CD1c-positive myeloid dendritic cell (primary cell): Measurements from ENCODE around the gene C11orf65.
A peak's percentile ranks its signal among the peaks of the same experiment; 100 is the strongest.

ENCODE experiments used
- DNase-seq: peaks from one replicate; pipeline ENCODE4 v3.0.0-alpha.2; 2016; ENCODE audit errors: extremely low spot score

The C11orf65 gene

DNA sequence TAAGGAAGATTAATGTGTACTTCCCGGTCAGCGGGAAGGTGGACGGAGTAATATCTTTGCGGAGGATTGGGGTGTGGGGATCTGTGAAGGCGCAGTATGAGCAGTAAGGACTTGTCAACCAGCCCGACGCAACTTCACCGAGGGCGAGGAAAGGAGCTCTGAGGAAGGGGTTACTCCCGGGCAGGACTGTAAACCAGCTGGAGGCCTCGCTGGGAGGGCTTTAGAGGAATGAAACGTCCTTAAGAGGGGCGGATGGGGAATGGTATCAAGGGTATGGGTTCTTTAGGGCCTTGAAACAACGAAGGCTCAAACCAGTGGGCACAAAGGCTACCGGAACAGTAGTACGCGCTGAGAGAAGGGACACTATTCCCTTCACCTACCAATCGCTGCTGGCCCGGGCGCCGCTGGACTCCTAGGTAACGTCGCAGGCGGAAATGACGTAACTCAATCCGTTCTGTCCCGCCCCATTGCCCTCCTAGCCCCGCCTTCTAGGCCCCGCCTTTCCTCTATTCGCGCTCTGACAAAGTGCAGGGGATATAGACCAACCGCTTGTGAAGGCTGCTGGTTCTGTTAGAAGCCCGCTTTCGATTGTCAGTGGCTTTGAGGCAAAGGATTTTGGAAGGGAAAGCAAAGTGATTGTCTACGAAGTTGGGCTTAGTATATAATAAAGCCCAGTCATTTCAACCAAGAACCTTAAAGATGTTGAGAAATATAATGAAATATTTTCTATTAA, at the start of gene C11orf65:
Gene C11orf65, minus strand, starts transcription at position 439 of the 733 bp plus-strand sequence. CDS start 5,970 bp downstream, outside the sequence.
- DNase-seq, result peak; percentile 98

DNA sequence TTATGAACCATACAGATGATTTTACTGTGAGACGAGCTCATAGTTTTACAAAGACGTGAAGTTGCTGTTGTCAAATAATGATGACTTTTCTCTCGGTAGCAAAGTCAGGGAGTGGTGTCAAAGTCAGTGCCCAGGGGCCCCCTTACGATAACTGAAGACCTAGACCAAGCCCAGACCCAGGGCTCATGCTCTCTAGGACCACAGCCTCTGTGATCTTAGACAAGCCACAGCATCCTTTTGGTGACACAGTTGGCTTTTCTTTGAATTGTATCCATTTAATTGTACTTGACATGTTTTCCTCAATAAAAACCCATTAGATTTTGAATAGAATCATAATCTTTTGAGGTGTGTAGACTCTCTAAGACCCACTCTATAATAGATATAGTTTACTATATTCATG, 48.8 kb upstream of the C11orf65 start:
- DNase-seq, result no peak

DNA sequence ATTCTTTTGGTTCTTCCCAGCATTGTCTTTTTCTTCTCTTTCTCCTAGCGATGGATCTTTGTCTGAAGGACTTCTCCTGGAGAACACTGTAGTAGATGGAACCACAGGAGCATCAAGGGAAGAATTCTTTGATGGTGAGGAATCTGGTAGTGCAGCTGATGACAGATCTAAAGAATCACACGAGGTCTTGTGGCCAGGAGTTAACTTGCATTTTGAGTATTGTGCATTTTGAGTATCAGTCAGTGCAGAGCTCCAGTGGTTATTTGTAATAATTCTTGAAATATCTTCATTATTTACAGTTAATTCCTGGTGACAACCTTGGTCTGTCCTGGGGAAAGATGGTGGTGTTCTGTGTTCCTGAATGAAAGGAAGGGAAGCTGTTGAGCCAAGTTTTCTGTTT, 45.4 kb upstream of the C11orf65 start:
- DNase-seq, result no peak

GRCh38 chr11:108511851-108512474, 44.6 kb upstream of the C11orf65 start:
- no peak for DNase-seq

DNA sequence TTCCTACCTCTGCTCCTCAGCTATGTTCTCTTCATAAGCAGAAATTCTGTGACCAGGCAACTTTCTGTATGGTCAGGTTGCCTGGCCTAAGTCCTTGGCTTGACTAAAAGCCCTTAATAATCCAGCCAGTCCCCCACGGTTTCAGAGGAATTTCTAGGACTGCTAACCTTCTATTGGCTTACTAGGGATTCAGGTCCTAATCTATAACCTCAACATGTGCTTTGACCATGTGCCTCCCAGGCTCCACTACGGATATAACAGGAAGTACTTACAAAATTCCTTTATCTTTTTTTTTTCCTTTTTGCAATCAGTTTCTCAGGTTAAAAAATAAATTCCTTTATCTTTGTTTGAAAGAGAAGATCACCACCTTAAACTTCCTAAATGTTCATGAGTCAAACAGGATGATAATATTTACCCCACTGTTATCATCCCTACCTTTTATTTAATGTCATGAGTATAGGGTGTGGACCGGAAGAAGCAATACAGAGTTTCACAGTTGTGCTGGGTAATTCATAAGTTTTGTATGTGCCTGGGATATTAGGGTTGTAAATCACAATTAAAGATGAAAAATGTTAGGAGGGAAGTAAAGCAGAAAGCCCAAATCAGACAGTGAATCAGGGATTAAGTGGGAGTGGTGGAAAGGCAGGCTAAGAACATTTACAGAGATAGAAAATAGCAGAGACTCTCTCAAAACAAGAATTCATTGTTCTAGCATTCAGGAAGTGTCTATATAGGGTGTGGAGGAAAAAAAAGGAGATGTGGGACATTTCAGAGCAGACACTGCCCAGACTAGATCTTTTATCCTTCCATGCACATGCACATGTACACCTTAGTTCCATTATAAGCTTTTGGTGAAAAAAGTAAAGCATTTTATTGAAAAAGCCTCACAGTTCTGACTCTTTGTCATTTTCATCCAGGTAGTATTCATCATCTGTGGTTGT, 41.6 kb upstream of the C11orf65 start:
- DNase-seq, result no peak

- no peak for DNase-seq
Observed at GRCh38 chr11:108501396-108501795, 34.1 kb upstream of the C11orf65 start.

GRCh38 chr11:108500721-108501120, 33.4 kb upstream of the C11orf65 start:
- DNase-seq, result no peak

GRCh38 chr11:108500169-108500568, 32.8 kb upstream of the C11orf65 start:
- DNase-seq, result no peak

GRCh38 chr11:108498816-108499408, 31.6 kb upstream of the C11orf65 start:
- DNase-seq, result no peak

DNA sequence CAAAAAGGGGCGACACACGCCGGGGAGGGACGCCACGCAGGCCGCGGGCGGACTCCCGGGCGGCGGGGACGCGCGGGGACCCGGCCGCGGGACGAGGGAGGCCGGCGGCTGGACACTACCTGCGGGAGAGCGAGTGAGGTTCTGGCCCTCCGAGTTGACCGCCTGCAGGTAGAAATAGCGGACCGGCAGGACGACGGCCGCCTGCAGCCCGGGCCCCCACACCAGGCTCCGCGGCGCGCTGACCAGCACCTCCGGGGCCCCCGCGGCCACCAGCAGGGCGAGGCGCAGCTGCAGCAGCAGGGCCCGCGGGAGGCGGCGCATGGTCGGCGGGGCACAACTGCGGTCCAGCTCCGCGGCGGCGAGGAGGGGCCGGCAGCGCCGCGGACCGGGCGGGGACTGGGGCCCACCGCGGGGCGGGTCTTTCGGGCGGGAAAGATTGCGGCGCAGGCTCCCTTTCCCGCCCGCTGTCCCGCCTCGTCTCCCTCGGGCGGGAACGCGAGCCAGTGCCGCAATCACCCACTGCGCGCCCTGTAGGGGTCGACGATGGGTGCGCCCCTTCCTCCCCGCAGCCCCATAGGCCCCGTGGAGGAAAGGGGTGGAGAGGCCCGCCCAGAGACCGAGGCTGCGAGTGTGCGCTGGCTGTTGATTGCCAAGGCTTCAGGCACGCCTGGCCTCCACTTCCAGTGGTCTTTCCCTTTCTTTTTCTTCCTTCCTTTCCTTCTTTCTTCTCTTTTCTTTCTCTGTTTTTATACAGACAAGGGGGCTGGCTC, 30.9 kb upstream of the C11orf65 start, which contains the start of gene POGLUT3:
Gene POGLUT3, minus strand, starts transcription at position 339 of the 770 bp plus-strand sequence. Its CDS starts 18 bp downstream, at position 321.
- peak; percentile 57 for DNase-seq

DNA sequence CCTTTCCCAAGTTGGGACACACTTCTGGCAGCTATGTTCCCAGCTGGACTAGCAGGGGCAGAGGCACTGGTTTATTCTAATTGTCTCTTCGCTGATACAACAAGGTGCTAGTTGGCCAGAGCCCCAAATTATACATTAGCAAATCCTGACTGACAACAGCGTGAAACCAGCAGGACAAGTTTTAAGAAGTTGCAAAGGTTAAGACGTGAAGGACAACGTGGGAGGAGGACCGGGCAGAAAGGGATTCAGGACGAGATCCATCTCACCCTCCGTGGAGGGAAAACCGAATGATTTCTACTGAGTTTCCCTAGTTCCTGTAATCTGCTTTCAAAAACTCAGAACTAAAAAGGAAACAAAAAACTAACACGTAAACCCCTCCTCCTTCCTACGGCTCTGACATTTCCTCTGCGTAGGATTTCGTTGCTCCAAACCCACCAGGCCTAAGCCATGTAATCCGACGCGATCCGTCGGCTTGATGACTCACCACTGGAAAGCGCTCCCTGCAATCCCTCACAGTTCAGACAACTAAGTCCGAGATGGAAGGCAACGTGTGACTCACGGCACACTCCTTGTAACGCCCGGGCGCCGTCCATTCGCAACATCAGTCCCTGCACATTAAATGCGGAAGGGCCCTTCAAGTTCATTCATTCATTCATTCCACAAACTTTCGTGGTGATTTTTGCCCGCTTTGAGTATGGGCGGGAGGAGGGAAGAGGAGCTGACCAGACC, 30.2 kb upstream of the C11orf65 start:
- peak; percentile 97 for DNase-seq

GRCh38 chr11:108496643-108497256, 29.4 kb upstream of the C11orf65 start:
- no peak for DNase-seq

- DNase-seq, result no peak
Observed at GRCh38 chr11:108495326-108495725, 28.0 kb upstream of the C11orf65 start.

DNA sequence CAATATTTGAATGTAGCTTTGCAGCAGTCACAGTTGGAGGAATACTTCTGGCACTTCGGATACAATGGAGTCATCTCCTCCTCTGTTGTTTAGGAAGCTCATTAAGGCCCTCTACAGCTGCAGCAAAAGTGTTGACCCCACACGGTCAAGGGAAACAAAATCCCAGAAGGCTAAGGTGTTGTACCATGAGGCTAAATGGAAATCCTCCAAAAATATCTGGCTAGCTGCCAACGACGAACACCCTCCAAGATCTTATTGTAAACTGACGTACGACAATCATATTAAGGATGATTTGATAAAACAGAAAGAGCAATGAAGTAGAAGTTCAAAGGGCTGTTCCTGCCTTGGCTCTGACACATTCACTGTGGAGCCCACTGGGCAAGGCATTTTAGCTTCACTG, 26.9 kb upstream of the C11orf65 start:
- DNase-seq, result no peak

GRCh38 chr11:108491936-108492335, 24.6 kb upstream of the C11orf65 start:
- no peak for DNase-seq

DNA sequence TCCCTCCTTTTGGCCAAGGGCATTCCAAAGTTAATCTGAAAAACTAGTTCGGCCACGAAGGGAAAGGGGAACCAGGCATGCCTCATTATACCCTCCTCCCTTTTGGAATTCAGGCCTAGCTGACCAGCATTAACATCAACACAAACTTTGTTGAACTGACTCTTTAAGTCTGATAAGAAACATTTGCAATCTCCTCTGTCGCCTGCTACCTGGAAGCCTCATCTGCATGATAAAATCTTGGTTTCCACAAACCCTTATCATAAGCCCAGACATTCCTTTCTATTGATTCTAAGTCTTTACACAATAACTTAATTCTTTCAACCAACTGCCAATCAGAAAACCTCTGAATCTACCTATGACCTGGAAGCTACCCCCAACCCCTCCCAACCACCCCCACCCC, 19.5 kb upstream of the C11orf65 start:
- no peak for DNase-seq

DNA sequence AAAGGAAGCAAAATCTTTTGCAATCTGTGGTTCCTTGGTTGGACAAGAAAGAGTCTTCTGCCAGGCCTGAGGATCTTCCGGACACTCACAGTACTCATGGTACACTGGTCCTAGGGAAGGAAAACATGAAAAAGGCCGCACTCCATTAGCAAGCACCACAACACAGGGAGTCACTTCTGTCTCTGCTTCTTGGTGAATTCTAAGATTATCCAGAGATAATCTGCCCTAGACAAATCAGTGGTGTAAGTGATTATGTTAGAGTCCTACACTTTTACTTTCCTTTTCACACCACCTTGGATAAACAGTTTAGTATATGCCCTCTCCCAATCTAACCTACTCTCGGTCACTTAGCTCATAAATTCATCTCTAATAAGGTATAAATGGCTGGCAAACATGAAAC, 19.0 kb upstream of the C11orf65 start:
- no peak for DNase-seq

GRCh38 chr11:108483163-108483562, 15.8 kb upstream of the C11orf65 start:
- no peak for DNase-seq

- DNase-seq, result peak; percentile 79
Observed at GRCh38 chr11:108474664-108475463, 7.5 kb upstream of the C11orf65 start.
